KG1 (cell line): Measurements from ENCODE around the gene RYR2.

ENCODE experiments used
- DNase-seq: peaks from one replicate; lab custom pipeline; 2025; lab: John Stamatoyannopoulos, UW

The RYR2 gene

DNA sequence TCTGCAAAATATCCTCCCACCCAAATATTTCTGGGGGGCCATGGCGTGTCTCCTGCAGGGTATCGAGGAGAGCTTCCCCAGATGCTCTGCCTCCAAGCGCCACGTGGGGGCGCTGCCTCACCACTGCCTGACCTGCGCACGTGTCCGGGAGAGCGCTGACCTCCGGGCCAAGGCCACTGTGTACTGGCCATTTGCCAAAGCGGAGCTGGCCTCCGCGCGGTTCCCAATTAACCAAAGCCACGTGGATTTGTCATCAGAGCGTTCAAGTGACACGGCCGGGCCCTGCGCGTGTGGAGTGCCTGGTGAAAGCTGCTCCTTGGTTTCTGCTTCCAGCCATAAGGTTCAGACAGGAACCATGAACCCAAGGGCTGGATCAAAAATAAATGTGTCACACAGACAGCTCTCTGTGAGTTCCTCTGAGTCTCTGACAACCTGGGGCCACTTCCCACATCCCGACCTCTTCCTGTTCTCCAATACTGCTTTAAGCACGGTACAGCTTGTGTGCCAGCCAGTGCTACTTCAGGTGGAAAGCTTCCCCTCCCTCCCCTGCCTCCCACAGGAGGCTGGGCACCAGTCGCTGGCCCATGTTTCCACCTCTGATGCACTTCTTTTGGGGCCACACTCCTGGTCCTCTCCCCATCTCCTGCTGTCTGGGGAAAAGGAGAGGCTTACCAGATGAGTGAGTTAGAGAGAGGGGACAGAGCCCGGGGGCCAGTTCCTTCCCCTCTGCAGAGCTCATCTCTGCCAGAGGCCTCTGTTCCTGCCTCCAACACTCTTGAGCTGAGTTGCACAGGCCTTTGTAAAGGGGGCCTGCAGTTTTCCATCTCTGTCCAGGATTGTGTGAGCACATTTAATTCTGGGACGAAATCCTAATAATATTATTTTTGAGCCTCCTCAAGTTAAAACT lies 822.6 kb downstream of the RYR2 start:
- peak; percentile 24 for DNase-seq

DNA sequence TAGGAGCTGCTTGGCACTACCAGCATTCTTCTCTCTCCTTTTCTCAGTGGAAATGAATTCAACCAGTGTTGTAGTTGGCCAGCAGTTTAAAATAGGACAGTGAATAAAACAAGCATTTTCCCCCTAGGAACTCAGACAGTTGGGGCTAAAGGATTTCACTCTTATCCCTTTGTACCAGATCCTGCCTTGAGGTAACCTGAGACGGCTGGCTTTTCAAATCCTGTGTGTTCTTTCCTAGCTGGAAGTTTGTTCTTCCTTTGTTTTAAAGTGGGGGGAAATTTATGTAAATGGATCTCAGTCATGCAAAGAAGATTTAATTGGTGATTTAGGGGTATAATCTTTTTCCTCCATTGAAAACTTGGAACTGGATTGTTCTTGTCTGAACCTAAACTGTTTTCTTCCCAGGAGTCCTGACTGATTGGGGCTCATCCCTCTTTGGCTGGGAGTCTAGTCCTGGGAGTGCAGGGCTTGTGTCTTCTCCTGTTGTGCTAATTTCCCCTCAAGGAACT lies 825.5 kb downstream of the RYR2 start:
- no peak for DNase-seq

DNA sequence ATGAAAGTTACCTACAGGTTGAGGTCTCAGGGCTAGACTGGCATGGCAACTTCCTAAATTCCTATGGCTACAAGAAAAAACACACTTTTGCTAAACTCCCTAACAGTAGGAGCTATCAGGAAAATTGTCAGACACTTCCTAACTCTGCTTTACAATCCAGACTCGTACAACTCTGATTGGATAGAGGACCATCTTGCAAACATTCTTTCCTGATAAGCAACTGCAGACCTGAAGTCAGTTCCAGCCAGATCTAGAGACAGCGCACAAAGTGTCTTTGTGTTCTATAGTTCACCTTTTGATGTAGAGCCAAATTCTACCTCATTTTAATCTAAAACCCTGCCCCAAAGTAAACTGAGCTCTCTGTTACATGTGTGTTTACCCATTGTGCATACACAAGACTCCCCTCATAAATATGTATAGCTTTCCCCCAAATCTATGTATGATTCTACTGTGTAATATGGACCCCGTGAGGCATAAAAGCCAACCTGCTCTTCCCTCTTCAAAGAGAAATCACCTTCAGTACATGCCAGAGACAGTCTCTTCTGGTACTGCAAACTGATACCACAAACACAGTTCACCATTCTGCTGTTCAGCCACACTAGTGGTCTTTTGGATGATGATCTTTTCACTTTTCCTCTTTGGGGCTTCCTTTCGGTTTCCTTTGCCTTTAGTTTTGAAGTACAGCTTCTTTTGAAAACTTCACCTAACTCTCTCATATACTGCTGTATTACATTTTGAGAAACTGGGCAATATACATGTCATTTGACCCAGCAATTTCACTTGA lies 827.0 kb downstream of the RYR2 start:
- no peak for DNase-seq

DNA sequence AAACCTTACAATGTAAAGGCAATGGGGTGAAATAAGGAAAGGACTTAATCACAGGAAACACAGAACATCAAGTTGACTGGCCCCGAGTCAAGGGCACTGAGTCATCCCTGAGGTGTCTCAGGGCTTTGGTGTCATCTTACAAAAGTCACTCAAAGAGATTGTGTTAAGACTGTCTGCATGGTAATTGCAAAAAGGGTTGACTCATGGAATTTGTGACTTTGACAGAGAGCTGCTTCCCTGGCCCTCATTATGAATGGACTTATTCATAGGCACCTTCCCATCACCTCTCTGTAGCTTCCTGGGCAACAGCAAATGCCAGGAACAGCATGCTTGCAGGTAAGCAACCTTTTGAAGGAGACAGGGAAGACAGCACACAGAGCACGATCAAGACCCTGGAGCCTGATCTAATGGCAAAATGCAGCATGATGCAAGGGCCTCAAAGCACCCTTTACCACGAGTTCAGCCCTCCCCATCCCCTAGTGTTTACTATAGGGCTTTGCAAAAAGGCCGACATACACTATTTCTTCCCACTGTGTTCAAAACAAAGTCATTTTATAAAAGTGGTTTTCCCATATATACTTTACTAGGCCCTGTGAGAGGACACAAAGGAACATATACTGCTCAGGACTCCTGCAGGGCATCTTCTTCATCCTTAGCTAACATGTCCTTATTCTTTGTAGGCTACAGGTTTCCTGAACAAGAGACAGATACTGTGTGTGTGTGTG lies 831.7 kb downstream of the RYR2 start:
- DNase-seq: no peak

DNA sequence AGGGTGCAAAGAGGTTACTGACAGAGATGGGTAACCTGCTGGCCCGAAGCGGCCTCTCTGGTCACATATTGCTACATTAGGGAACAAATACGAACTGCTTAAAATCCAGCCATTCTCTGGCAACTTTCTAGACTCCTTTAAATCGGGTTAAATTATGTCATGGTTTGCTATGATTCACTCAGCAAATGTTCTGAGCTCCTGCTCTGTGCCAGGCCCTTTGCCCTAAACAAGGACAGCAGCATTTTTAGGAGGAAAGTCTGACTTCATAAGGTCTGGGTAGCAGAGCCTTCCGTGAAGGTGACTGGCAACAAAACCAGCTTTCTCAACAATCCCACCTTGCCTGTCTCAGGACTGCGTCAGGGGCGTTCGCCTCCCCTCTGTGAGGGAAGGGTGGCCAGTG lies 833.3 kb downstream of the RYR2 start:
- no peak for DNase-seq

DNA sequence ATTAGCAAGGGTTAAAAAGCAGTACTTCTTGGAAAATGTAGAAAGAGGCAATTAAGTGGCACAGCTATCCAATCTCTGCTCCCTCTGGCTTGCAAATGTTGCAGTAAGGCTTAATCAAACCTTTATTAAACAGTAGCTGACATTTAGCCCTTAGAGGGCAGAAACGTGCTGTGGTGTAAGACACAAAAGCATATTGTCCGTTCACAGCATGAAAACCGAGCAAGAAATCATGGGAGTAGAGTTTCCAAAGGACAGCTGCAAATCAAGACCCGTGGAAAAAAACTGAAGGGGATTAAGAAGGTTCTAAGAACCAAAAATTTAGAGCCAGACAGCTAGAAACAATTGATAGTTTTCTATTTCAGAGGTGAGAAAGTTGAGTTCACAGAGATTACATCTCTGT lies 835.6 kb downstream of the RYR2 start:
- no peak for DNase-seq

DNA sequence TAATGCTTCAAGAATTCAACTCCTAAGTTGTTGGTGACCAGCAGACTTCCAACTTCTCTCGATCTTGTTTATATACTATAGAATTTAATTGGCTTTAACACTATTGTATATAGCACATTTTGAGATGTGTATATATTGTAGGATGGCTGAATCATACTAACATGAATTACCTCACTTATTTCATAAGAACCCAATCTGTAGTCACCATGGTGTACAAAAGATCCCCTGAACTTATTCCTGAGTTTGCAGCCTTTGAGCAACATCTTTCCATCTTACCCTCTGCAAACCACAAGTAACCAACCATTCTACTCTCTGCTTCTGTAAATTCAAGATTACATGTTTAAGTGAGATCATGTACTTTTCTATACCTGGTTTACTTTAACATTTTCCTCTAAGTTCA lies 836.4 kb downstream of the RYR2 start:
- DNase-seq: no peak

DNA sequence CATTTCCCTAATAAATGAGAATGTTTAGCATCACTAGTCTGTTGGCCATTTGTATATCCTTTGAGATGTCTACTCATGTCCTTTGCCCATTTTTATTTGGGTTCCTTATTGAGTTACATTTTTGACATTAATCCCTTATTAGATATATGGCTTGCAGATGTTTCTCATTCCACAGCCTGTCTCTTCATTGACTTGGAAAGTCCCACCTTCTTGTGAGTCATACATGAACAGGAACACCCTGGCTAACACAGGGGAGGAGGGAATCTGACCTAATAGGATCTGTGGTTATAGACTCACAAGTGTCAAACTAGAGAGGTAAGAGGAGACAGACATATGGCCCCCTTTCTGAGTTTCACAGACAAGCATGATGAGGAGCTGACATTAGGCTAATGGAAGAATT lies 837.2 kb downstream of the RYR2 start:
- DNase-seq: no peak
